Hepatocyte (in vitro differentiated cells): Measurements from ENCODE around the gene ATP23.
A peak's percentile ranks its signal among the peaks of the same experiment; 100 is the strongest.

ENCODE experiments used
- CTCF ChIP-seq: fragments of 200-600 bp; sonication (generic); IDR thresholded peaks from 2 replicates; pipeline ENCODE4 v1.5.1; 2016; ENCODE audit warnings: antibody characterized with exemption, mild to moderate bottlenecking; ENCODE audit not compliant: poor library complexity
- EZH2 ChIP-seq: fragments of 200-600 bp; sonication (generic); IDR thresholded peaks from 2 replicates; pipeline ENCODE4 v1.6.1; 2016; ENCODE audit warnings: antibody characterized with exemption, mild to moderate bottlenecking, borderline replicate concordance
- EZH2phosphoT487 ChIP-seq: fragments of 200-600 bp; sonication (generic); IDR thresholded peaks from one replicate; pipeline ENCODE4 v1.6.1; 2018; ENCODE audit warnings: antibody characterized with exemption, mild to moderate bottlenecking, low read depth, moderate library complexity; ENCODE audit not compliant: unreplicated experiment, severe bottlenecking

DNA sequence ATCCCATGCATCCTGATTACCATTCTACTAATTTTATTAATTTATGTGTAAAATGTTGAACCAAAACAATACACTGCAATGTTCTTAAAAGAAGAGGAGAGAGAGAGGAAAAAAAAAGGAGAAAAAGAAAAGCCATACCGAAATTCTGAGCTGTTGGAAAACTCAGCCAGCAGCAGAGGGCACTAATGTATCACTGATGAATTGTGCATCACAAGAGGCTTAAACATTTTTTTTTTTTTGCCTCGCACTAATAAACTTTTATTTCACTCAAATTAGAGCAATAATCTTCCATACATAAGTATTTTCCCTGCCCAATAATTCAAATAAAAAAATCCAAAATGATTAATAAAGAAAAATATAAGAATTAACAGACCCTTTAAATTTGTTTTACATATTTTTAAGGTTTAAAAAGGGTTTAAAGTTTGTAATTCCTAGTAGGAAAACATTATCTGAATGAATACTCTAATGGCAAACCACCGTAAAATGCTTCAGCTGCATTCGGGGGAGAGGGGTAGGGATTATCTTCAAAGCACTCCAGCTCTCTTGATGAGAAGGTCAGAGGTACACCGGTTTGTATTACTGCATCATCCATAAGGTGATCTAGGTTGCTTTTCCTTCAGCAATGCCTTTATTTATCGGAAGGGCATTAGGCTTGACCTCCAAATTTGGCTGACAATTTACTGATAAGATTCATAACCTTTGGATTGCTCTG lies 41.9 kb downstream of the ATP23 start:
- TF ChIP-seq CTCF (peak; percentile 89), EZH2 (no peak), EZH2phosphoT487 (no peak)
